WTC11 (cell line): ENCODE measurements around the gene LRRTM3. TPM values are rescaled to one million over a fixed set of nuclear protein-coding genes. Genes with fewer than 3 reads are reported as not detected.

Experiments
- ATAC-seq: fragments of 200-7000 bp; cut with Tn5 transposase; 2 replicates; pipeline ENCODE4 v1.10.0; 2021; ENCODE audit warnings: mild to moderate bottlenecking, moderate library complexity
- CTCF ChIA-PET: fragments of 300-600 bp; sonication (Branson Sonifier 250); formaldehyde crosslinking; loops from one replicate; lab custom pipeline; 2021; ENCODE audit warnings: antibody characterized with exemption; lab: Charles Lee
- POLR2A ChIA-PET: fragments of 350-600 bp; sonication (Branson Sonifier 250); formaldehyde crosslinking; loops from one replicate; lab custom pipeline; 2021; ENCODE audit warnings: antibody characterized with exemption; lab: Charles Lee
- DNase-seq: peaks from one replicate; pipeline ENCODE4 v3.0.0; 2021; ENCODE audit warnings: low spot score
- H3K27ac Mint-ChIP-seq: 2 replicates; pipeline ENCODE4 v1.8.0; 2021; ENCODE audit warnings: mixed read lengths
- H3K27me3 Mint-ChIP-seq: 2 replicates; pipeline ENCODE4 v1.8.0; 2021; ENCODE audit warnings: low read depth, mild to moderate bottlenecking, moderate library complexity, mixed read lengths
- H3K36me3 Mint-ChIP-seq: 2 replicates; pipeline ENCODE4 v1.8.0; 2021; ENCODE audit warnings: mixed read lengths
- H3K4me1 Mint-ChIP-seq: 2 replicates; pipeline ENCODE4 v1.8.0; 2022; ENCODE audit warnings: mixed read lengths
- H3K4me3 Mint-ChIP-seq: 2 replicates; pipeline ENCODE4 v1.8.0; 2021; ENCODE audit warnings: mild to moderate bottlenecking, moderate library complexity, mixed read lengths
- H3K9me3 Mint-ChIP-seq: 2 replicates; pipeline ENCODE4 v1.8.0; 2021; ENCODE audit warnings: mixed read lengths
- AFF4 ChIP-seq: sonication (generic); formaldehyde crosslinking; IDR thresholded peaks from 2 replicates; pipeline ENCODE4 v1.8.1; 2023; ENCODE audit warnings: mild to moderate bottlenecking, missing genetic modification reagents, borderline replicate concordance
- ARID4B ChIP-seq: sonication (generic); formaldehyde crosslinking; IDR thresholded peaks from 2 replicates; pipeline ENCODE4 v1.8.0; 2023; ENCODE audit warnings: missing genetic modification reagents, mild to moderate bottlenecking, borderline replicate concordance
- CBFB ChIP-seq: sonication (generic); formaldehyde crosslinking; IDR thresholded peaks from 2 replicates; pipeline ENCODE4 v1.8.1; 2022; ENCODE audit warnings: mild to moderate bottlenecking, low read depth, missing genetic modification reagents
- CDX4 ChIP-seq: fragments of 250-450 bp; sonication (Bioruptor Pico); IDR thresholded peaks from 2 replicates; pipeline ENCODE4 v1.9.0; 2021; ENCODE audit warnings: moderate library complexity, mild to moderate bottlenecking, inconsistent platforms, borderline replicate concordance
- E2F5 ChIP-seq: sonication (generic); formaldehyde crosslinking; IDR thresholded peaks from 2 replicates; pipeline ENCODE4 v1.8.1; 2022; ENCODE audit warnings: mild to moderate bottlenecking, moderate library complexity, missing genetic modification reagents
- ETV6 ChIP-seq: sonication (generic); formaldehyde crosslinking; IDR thresholded peaks from 2 replicates; pipeline ENCODE4 v1.8.1; 2022; ENCODE audit warnings: mild to moderate bottlenecking, missing genetic modification reagents
- FOXP1 ChIP-seq: sonication (generic); formaldehyde crosslinking; IDR thresholded peaks from 2 replicates; pipeline ENCODE4 v1.8.0; 2022; ENCODE audit warnings: missing genetic modification reagents, mild to moderate bottlenecking, moderate library complexity, borderline replicate concordance
- GABPB1 ChIP-seq: sonication (generic); formaldehyde crosslinking; IDR thresholded peaks from 2 replicates; pipeline ENCODE4 v1.8.1; 2023; ENCODE audit warnings: mild to moderate bottlenecking, missing genetic modification reagents
- IRF2 ChIP-seq: sonication (generic); formaldehyde crosslinking; IDR thresholded peaks from 2 replicates; pipeline ENCODE4 v1.8.0; 2022; ENCODE audit warnings: low read depth, missing genetic modification reagents, borderline replicate concordance
- JUN ChIP-seq: sonication (generic); formaldehyde crosslinking; IDR thresholded peaks from 2 replicates; pipeline ENCODE4 v1.8.0; 2023; ENCODE audit warnings: mild to moderate bottlenecking, missing genetic modification reagents
- MXD4 ChIP-seq: fragments of 250-450 bp; sonication (Bioruptor Pico); IDR thresholded peaks from 2 replicates; pipeline ENCODE4 v1.8.0; 2021; ENCODE audit warnings: mild to moderate bottlenecking, moderate library complexity, borderline replicate concordance
- MYBL2 ChIP-seq: sonication (generic); formaldehyde crosslinking; IDR thresholded peaks from 2 replicates; pipeline ENCODE4 v1.8.1; 2023; ENCODE audit warnings: mild to moderate bottlenecking, moderate library complexity, missing genetic modification reagents
- NR3C1 ChIP-seq: sonication (generic); formaldehyde crosslinking; conservative IDR thresholded peaks from 2 replicates; pipeline ENCODE4 v1.8.1; 2023; ENCODE audit warnings: low read depth, mild to moderate bottlenecking, missing genetic modification reagents
- STAT6 ChIP-seq: sonication (generic); formaldehyde crosslinking; conservative IDR thresholded peaks from 2 replicates; pipeline ENCODE4 v1.8.1; 2023; ENCODE audit warnings: mild to moderate bottlenecking, low read depth, missing genetic modification reagents, moderate library complexity
- TEAD4 ChIP-seq: sonication (generic); formaldehyde crosslinking; IDR thresholded peaks from 2 replicates; pipeline ENCODE4 v1.8.0; 2022; ENCODE audit warnings: mild to moderate bottlenecking, missing genetic modification reagents
- ZNF416 ChIP-seq: fragments of 250-450 bp; sonication (Bioruptor Pico); IDR thresholded peaks from 2 replicates; pipeline ENCODE4 v1.9.0; 2021; ENCODE audit warnings: mild to moderate bottlenecking, inconsistent platforms
- total RNA-seq: library from RNA; stranded (reverse); gene quantifications from 3 replicates; pipeline ENCODE4 v1.2.3, GENCODE V29; 2021

The LRRTM3 gene
- total RNA-seq, 1 experiment from 2014 or later, result 0.52 TPM

- DNase-seq, result no peak
- H3K4me3 Mint-ChIP-seq, result no peak overlapping the region
- CTCF ChIA-PET, result no interaction called here
Observed at GRCh38 chr10:66982792-66983474, 57.1 kb downstream of the LRRTM3 start.

GRCh38 chr10:66983475-66983818 is 57.6 kb downstream of the LRRTM3 start:
- TF ChIP-seq STAT6 (CRISPR knock-in tag) (no peak), NR3C1 (CRISPR knock-in tag) (no peak)
- H3K9me3 Mint-ChIP-seq, result no peaks in the 10 kb centered on the region
- no peaks in the 10 kb centered on the region for H3K27me3 Mint-ChIP-seq
- no peaks in the 10 kb centered on the region for H3K4me1 Mint-ChIP-seq
- no peaks in the 10 kb centered on the region for H3K36me3 Mint-ChIP-seq
- no peak overlapping the region for H3K4me3 Mint-ChIP-seq
- ChIA-PET POLR2A (no interaction called here), CTCF (no interaction called here)
- no peak overlapping the region for H3K27ac Mint-ChIP-seq
- DNase-seq (no peak), ATAC-seq (no peak)

More at GRCh38 chr10:66982792-66983474, 57.1 kb downstream of the LRRTM3 start:
- peak; percentile 78 for ATAC-seq
- no peak overlapping the region for H3K27ac Mint-ChIP-seq
- TF ChIP-seq CDX4 (CRISPR knock-in tag) (no peak), MYBL2 (CRISPR knock-in tag) (no peak), MXD4 (CRISPR knock-in tag) (no peak)
- no peaks in the 10 kb centered on the region for H3K9me3 Mint-ChIP-seq
- no peaks in the 10 kb centered on the region for H3K27me3 Mint-ChIP-seq
- no peaks in the 10 kb centered on the region for H3K36me3 Mint-ChIP-seq
- POLR2A ChIA-PET, result no interaction called here
- no peaks in the 10 kb centered on the region for H3K4me1 Mint-ChIP-seq

GRCh38 chr10:66990143-66990830 is 64.5 kb downstream of the LRRTM3 start:
- TF ChIP-seq ZNF416 (CRISPR knock-in tag) (no peak), FOXP1 (CRISPR knock-in tag) (no peak), TEAD4 (CRISPR knock-in tag) (no peak), IRF2 (CRISPR knock-in tag) (no peak), JUN (no peak), AFF4 (no peak), ARID4B (CRISPR knock-in tag) (no peak), ETV6 (CRISPR knock-in tag) (no peak), E2F5 (CRISPR knock-in tag) (no peak), GABPB1 (CRISPR knock-in tag) (no peak), CBFB (CRISPR knock-in tag) (no peak)
- ChIA-PET CTCF (no interaction called here), POLR2A (no interaction called here)
- Mint-ChIP-seq H3K9me3 (no peaks in the 10 kb centered on the region), H3K27ac (no peak overlapping the region), H3K4me3 (no peak overlapping the region), H3K4me1 (peaks cover 4% of the 10 kb centered on the region; the same call in 1 of the 2 replicates), H3K27me3 (no peaks in the 10 kb centered on the region), H3K36me3 (no peaks in the 10 kb centered on the region)
- DNase-seq (no peak), ATAC-seq (no peak)
